SK-N-SH (cell line): ENCODE results near the gene THPO. TPM values are rescaled to one million over a fixed set of nuclear protein-coding genes. Genes with fewer than 3 reads are reported as not detected.

Experiments
- CTCF ChIA-PET: fragments of 300-600, 350-600 bp; formaldehyde crosslinking; extraction: SDS; loops from one replicate; lab custom pipeline; 2021; lab: Yijun Ruan, JAX
- POLR2A ChIA-PET: fragments of 350-600 bp; sonication (Branson Sonifier 250); formaldehyde crosslinking; extraction: SDS; loops from one replicate; lab custom pipeline; 2020; ENCODE audit warnings: antibody characterized with exemption, inconsistent platforms; lab: Yijun Ruan, JAX
- DNase-seq: peaks from one replicate; pipeline ENCODE4 v3.0.0; 2012
- H2AFZ ChIP-seq: fragments of 200-600 bp; sonication (generic); 2 replicates; pipeline ENCODE4 v1.8.1; 2016; ENCODE audit warnings: antibody characterized with exemption, mild to moderate bottlenecking, low read depth
- H3F3A ChIP-seq: fragments of 200-600 bp; sonication (generic); replicated peaks from 2 replicates; pipeline ENCODE3; 2016; ENCODE audit warnings: antibody characterized with exemption, mild to moderate bottlenecking; ENCODE audit not compliant: insufficient read depth
- H3K27ac ChIP-seq, 2 experiments: fragments of 200-500 bp in 1 of 2; fragments of 200-600 bp in 1 of 2; sonication (Bioruptor generic) in 1 of 2; sonication (generic), shearing (Covaris generic) in 1 of 2; 2 replicates each; pipeline versions ENCODE4 v1.5.1 to v1.6.1; 2014 to 2016; ENCODE audit warnings: low read depth in 2 of 2, inconsistent platforms in 1 of 2, low read length in 1 of 2, mild to moderate bottlenecking in 1 of 2, mixed read lengths in 1 of 2
- H3K27me3 ChIP-seq: fragments of 200-600 bp; sonication (generic), shearing (Covaris generic); 2 replicates; pipeline ENCODE4 v1.6.1; 2016; ENCODE audit warnings: mixed run types; ENCODE audit not compliant: insufficient read depth
- H3K36me3 ChIP-seq, 2 experiments: fragments of 200-500 bp in 1 of 2; fragments of 200-600 bp in 1 of 2; sonication (Bioruptor generic) in 1 of 2; sonication (generic) in 1 of 2; replicated peaks in 1 of 2; 2 replicates each; pipeline versions ENCODE3 to v1.5.1; 2014 to 2016; ENCODE audit warnings: low read length in 1 of 2, mild to moderate bottlenecking in 1 of 2; ENCODE audit not compliant: insufficient read depth in 2 of 2, control insufficient read depth in 1 of 2
- H3K4me1 ChIP-seq, 2 experiments: fragments of 200-500 bp in 1 of 2; fragments of 200-600 bp in 1 of 2; sonication (Bioruptor generic) in 1 of 2; sonication (generic), shearing (Covaris generic) in 1 of 2; 2 replicates each; pipeline versions ENCODE4 v1.5.1 to v1.6.1; 2014 to 2016; ENCODE audit warnings: low read depth in 1 of 2, low read length in 1 of 2, mixed run types in 1 of 2; ENCODE audit not compliant: insufficient read depth in 2 of 2, control insufficient read depth in 1 of 2
- H3K4me2 ChIP-seq: fragments of 200-600 bp; sonication (generic), shearing (Covaris generic); 2 replicates; pipeline ENCODE4 v1.6.1; 2017; ENCODE audit warnings: mixed run types
- H3K4me3 ChIP-seq, 2 experiments: fragments of 200-500 bp in 1 of 2; fragments of 200-600 bp in 1 of 2; sonication (Bioruptor generic) in 1 of 2; sonication (generic), shearing (Covaris generic) in 1 of 2; 2 replicates each; pipeline versions ENCODE4 v1.5.1 to v1.8.1; 2014 to 2016; ENCODE audit warnings: low read depth in 2 of 2, inconsistent platforms in 1 of 2, low read length in 1 of 2, mild to moderate bottlenecking in 1 of 2, mixed read lengths in 1 of 2, moderate library complexity in 1 of 2
- H3K79me2 ChIP-seq: fragments of 200-600 bp; sonication (generic); 2 replicates; pipeline ENCODE4 v1.8.1; 2017; ENCODE audit warnings: mild to moderate bottlenecking; ENCODE audit not compliant: insufficient read depth
- H3K9ac ChIP-seq: fragments of 200-600 bp; sonication (generic); 2 replicates; pipeline ENCODE4 v1.6.1; 2017; ENCODE audit warnings: mixed run types
- H3K9me2 ChIP-seq: fragments of 200-600 bp; sonication (generic); 2 replicates; pipeline ENCODE4 v1.6.1; 2017; ENCODE audit warnings: mixed run types
- H3K9me3 ChIP-seq: fragments of 200-600 bp; sonication (generic); 2 replicates; pipeline ENCODE4 v1.6.1; 2017; ENCODE audit warnings: mixed run types, mild to moderate bottlenecking, moderate library complexity
- H4K20me1 ChIP-seq: fragments of 200-600 bp; sonication (generic); 2 replicates; pipeline ENCODE4 v1.6.1; 2017; ENCODE audit warnings: mild to moderate bottlenecking, mixed run types; ENCODE audit not compliant: insufficient read depth
- CHD2 ChIP-seq: fragments of 150-350 bp; IDR thresholded peaks from 2 replicates; pipeline ENCODE4 v1.6.1; 2018; ENCODE audit warnings: low read length; ENCODE audit not compliant: partially characterized antibody
- EZH2phosphoT487 ChIP-seq: fragments of 200-600 bp; sonication (generic); IDR thresholded peaks from 2 replicates; pipeline ENCODE4 v1.6.1; 2017; ENCODE audit warnings: low read depth, mixed run types, mild to moderate bottlenecking, antibody characterized with exemption, moderate library complexity, borderline replicate concordance
- FOXM1 ChIP-seq: IDR thresholded peaks from 2 replicates; pipeline ENCODE4 v1.4.0; 2012; ENCODE audit warnings: low read depth, mild to moderate bottlenecking
- GABPA ChIP-seq: IDR thresholded peaks from 2 replicates; pipeline ENCODE4 v1.4.0; 2012; ENCODE audit warnings: low read depth, mild to moderate bottlenecking
- GATA2 ChIP-seq: sonication (generic); formaldehyde crosslinking; IDR thresholded peaks from 2 replicates; pipeline ENCODE4 v1.5.0; 2020; ENCODE audit warnings: mild to moderate bottlenecking, missing genetic modification reagents
- JUND ChIP-seq: IDR thresholded peaks from 2 replicates; pipeline ENCODE4 v1.4.0; 2012
- MEF2A ChIP-seq: IDR thresholded peaks from 2 replicates; pipeline ENCODE4 v1.4.0; 2012; ENCODE audit warnings: low read depth, borderline replicate concordance
- NRF1 ChIP-seq: IDR thresholded peaks from 2 replicates; pipeline ENCODE4 v1.6.1; 2012; ENCODE audit warnings: low read depth, mild to moderate bottlenecking, low read length
- RAD21 ChIP-seq: IDR thresholded peaks from 2 replicates; pipeline ENCODE4 v1.6.1; 2012; ENCODE audit warnings: mild to moderate bottlenecking, low read length
- RCOR1 ChIP-seq: fragments of 150-350 bp; IDR thresholded peaks from 2 replicates; pipeline ENCODE4 v1.6.1; 2017; ENCODE audit warnings: antibody characterized with exemption, low read length
- RFX5 ChIP-seq: IDR thresholded peaks from 2 replicates; pipeline ENCODE4 v1.6.1; 2012; ENCODE audit warnings: mild to moderate bottlenecking, improper control_type of control experiment, low read length
- TAF1 ChIP-seq: IDR thresholded peaks from 2 replicates; pipeline ENCODE4 v1.6.1; 2012; ENCODE audit warnings: low read depth, mild to moderate bottlenecking, low read length, moderate library complexity, borderline replicate concordance
- TEAD4 ChIP-seq: IDR thresholded peaks from 2 replicates; pipeline ENCODE4 v1.4.0; 2012; ENCODE audit warnings: mild to moderate bottlenecking, borderline replicate concordance; ENCODE audit not compliant: insufficient read depth
- WGBS: methylation state at CpG from one replicate; pipeline ENCODE4 v1.1.6; 2017; ENCODE audit warnings: low lambda C conversion rate; 5-methylcytosine and 5-hydroxymethylcytosine counted together
- polyA plus RNA-seq, 3 experiments: library from polyadenylated mRNA; depleted of rRNA; stranded (reverse); fragments of >200 nt; gene quantifications; 2 replicates each; pipeline ENCODE4 v1.2.3, GENCODE V29; 2012
- TF ChIP-seq, protein P1 (sequence below): fragments of 200-600 bp; sonication (generic); IDR thresholded peaks from 2 replicates; pipeline ENCODE4 v1.6.1; 2017; ENCODE audit warnings: antibody characterized with exemption, mild to moderate bottlenecking, moderate library complexity
- TF ChIP-seq, protein P2 (sequence below): IDR thresholded peaks from 2 replicates; pipeline ENCODE4 v1.6.1; 2012; ENCODE audit warnings: mild to moderate bottlenecking, low read depth, low read length, moderate library complexity

Gene THPO
- polyA plus RNA-seq, 1 of the 3 experiments (the other 2 are of a cell fraction) = 0.07 TPM

DNA sequence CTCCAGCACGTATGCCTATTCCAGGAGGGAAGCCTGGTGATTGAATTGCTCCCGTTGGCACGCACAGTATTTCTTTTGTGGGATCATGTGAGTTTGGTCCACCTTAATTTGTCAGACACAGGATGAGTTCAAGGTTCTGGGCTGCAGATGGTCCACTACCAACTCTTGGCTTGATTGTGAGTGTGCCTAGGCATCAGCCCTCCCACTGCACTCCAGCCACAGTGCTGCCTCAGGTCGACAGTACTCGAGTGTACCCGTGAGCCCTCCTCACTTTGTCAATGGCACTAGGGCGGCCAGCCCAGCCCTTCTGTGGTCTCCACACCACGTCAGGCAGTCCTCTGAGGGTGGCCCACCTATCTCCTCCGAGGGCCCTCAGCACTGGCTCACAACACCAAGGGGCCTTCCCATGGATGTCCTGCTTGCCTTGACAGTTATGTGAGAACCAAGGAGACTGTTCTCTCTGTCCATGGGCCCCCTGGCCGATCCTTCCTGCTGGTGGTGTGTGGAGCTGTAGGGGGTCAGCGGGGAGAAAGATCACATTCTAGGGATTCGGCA is 32.0 kb upstream of the THPO start:
- H3K4me2 ChIP-seq = no peak overlapping the region
- no peak for DNase-seq
- H3K4me3 ChIP-seq = no peak overlapping the region
- H4K20me1 ChIP-seq = no peaks in the 10 kb centered on the region
- H2AFZ ChIP-seq = no peak overlapping the region
- ChIA-PET CTCF (interaction anchor here (0.6 kb wide), 1 partner anchor 369 kb away, joined by 3 read pairs; no protein-coding TSS in a partner anchor), POLR2A (no interaction called here)
- no peaks in the 10 kb centered on the region for H3K9me3 ChIP-seq
- no peaks in the 10 kb centered on the region for H3K9me2 ChIP-seq
- no peak overlapping the region for H3K27ac ChIP-seq
- TF ChIP-seq, protein P1, sequence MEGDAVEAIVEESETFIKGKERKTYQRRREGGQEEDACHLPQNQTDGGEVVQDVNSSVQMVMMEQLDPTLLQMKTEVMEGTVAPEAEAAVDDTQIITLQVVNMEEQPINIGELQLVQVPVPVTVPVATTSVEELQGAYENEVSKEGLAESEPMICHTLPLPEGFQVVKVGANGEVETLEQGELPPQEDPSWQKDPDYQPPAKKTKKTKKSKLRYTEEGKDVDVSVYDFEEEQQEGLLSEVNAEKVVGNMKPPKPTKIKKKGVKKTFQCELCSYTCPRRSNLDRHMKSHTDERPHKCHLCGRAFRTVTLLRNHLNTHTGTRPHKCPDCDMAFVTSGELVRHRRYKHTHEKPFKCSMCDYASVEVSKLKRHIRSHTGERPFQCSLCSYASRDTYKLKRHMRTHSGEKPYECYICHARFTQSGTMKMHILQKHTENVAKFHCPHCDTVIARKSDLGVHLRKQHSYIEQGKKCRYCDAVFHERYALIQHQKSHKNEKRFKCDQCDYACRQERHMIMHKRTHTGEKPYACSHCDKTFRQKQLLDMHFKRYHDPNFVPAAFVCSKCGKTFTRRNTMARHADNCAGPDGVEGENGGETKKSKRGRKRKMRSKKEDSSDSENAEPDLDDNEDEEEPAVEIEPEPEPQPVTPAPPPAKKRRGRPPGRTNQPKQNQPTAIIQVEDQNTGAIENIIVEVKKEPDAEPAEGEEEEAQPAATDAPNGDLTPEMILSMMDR = no peak
- TF ChIP-seq EZH2phosphoT487 = no peak
- no peak for TF ChIP-seq RFX5
- TF ChIP-seq RCOR1 = no peak
- TF ChIP-seq CHD2 = no peak
- TF ChIP-seq GATA2 (CRISPR knock-in tag) = no peak
- TF ChIP-seq, protein P2, sequence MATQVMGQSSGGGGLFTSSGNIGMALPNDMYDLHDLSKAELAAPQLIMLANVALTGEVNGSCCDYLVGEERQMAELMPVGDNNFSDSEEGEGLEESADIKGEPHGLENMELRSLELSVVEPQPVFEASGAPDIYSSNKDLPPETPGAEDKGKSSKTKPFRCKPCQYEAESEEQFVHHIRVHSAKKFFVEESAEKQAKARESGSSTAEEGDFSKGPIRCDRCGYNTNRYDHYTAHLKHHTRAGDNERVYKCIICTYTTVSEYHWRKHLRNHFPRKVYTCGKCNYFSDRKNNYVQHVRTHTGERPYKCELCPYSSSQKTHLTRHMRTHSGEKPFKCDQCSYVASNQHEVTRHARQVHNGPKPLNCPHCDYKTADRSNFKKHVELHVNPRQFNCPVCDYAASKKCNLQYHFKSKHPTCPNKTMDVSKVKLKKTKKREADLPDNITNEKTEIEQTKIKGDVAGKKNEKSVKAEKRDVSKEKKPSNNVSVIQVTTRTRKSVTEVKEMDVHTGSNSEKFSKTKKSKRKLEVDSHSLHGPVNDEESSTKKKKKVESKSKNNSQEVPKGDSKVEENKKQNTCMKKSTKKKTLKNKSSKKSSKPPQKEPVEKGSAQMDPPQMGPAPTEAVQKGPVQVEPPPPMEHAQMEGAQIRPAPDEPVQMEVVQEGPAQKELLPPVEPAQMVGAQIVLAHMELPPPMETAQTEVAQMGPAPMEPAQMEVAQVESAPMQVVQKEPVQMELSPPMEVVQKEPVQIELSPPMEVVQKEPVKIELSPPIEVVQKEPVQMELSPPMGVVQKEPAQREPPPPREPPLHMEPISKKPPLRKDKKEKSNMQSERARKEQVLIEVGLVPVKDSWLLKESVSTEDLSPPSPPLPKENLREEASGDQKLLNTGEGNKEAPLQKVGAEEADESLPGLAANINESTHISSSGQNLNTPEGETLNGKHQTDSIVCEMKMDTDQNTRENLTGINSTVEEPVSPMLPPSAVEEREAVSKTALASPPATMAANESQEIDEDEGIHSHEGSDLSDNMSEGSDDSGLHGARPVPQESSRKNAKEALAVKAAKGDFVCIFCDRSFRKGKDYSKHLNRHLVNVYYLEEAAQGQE = no peak
- no peak for TF ChIP-seq GABPA
- TF ChIP-seq TEAD4 = no peak
- no peak for TF ChIP-seq NRF1
- 54% methylated on average over 9 of the region's 12 CpGs for WGBS
- no peaks in the 10 kb centered on the region for H3F3A ChIP-seq
- no peak overlapping the region for H3K9ac ChIP-seq
- no peaks in the 10 kb centered on the region for H3K79me2 ChIP-seq
- H3K36me3 ChIP-seq = no peaks in the 10 kb centered on the region
- H3K27me3 ChIP-seq = no peaks in the 10 kb centered on the region
- H3K4me1 ChIP-seq = no peaks in the 10 kb centered on the region

DNA sequence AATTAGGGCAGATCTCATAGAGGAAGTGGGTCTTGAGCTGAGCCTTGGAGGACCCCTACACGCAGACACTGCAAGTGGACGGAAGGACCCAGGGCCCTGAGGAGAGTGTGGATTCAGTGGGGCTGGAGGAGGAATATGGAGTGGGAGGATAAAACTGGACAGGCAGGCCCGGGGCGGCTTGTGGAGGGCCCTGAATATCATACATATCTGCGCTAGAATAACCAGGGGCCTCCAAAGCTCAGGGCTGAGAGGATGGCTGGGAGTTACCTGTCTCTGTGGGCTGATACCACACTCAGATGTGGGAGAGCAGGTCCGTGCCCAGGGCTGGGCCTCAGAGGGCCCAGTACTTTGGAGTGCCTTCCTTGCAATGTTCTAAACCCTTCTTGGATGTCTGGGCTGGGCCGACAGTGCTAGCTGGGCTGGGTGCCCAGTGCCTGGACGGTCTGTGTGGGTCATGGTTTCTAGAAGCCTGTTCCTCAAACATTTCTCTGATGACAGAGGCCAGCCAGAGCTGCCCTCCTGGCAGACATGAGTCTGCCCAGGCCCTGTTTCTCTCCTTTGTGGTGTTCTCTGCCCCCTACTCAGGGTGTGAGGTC is 31.4 kb upstream of the THPO start:
- no peak overlapping the region for H3K9ac ChIP-seq
- POLR2A ChIA-PET = no interaction called here
- H3K27me3 ChIP-seq = no peaks in the 10 kb centered on the region
- H3K4me1 ChIP-seq = no peaks in the 10 kb centered on the region
- H3K9me2 ChIP-seq = no peaks in the 10 kb centered on the region
- CTCF ChIA-PET = interaction anchor here (0.6 to 0.7 kb wide), 2 partner anchors 38 to 368 kb away, joined by 3 read pairs; no protein-coding TSS in a partner anchor
- H3K9me3 ChIP-seq = no peaks in the 10 kb centered on the region
- no peak overlapping the region for H3K27ac ChIP-seq
- DNase-seq = no peak
- no peak overlapping the region for H3K4me3 ChIP-seq
- no peaks in the 10 kb centered on the region for H4K20me1 ChIP-seq
- H3K36me3 ChIP-seq = no peaks in the 10 kb centered on the region
- no peak overlapping the region for H3K4me2 ChIP-seq
- no peaks in the 10 kb centered on the region for H3F3A ChIP-seq
- no peak overlapping the region for H2AFZ ChIP-seq
- no peaks in the 10 kb centered on the region for H3K79me2 ChIP-seq
- 88% methylated on average over 5 of the region's 8 CpGs for WGBS
- no peak for TF ChIP-seq MEF2A
- TF ChIP-seq FOXM1 = no peak
- TF ChIP-seq, protein P2 = no peak
- TF ChIP-seq, protein P1 = no peak
- no peak for TF ChIP-seq JUND
- TF ChIP-seq TAF1 = no peak
- no peak for TF ChIP-seq RAD21
